HepG2 (cell line): ENCODE measurements around the gene IL12A. TPM values are rescaled to one million over a fixed set of nuclear protein-coding genes. Genes with fewer than 3 reads are reported as not detected.

Experiments used
- ATAC-seq: fragments of 200-7000 bp; cut with Tn5 transposase; 3 replicates; pipeline ENCODE4 v1.9.1; 2020; ENCODE audit warnings: mild to moderate bottlenecking, moderate library complexity
- BruUV-seq: library from RNA; stranded (reverse); fragments of 400-500 nt; replicated peaks from 2 replicates; lab custom pipeline; 2021; lab: Mats Ljungman, UMichigan
- CTCF ChIA-PET: fragments of 300-600 bp; formaldehyde crosslinking; extraction: SDS; loops from one replicate; lab custom pipeline; 2021; ENCODE audit warnings: low total read pairs, inconsistent platforms, low intra/inter-chr PET ratio; lab: Yijun Ruan, JAX
- POLR2A ChIA-PET: fragments of 350-600 bp; sonication (Branson Sonifier 250); formaldehyde crosslinking; loops from one replicate; lab custom pipeline; 2020; ENCODE audit warnings: antibody characterized with exemption, inconsistent platforms; lab: Yijun Ruan, JAX
- DNase-seq: peaks from one replicate; pipeline ENCODE4 v3.0.0-alpha.2; 2015; ENCODE audit warnings: low spot score
- FAIRE-seq: peaks from 3 replicates; lab custom pipeline; 2011; peaks lifted over from hg19 to GRCh38; lab: Jason Lieb, UNC
- H2AFZ ChIP-seq: one replicate; pipeline ENCODE4 v1.6.1; 2011; ENCODE audit warnings: low read length, inconsistent platforms
- H3K27ac ChIP-seq: fragments of 300-600 bp; 3 replicates; pipeline ENCODE4 v1.8.0; 2011; ENCODE audit warnings: mixed run types, mild to moderate bottlenecking, mixed read lengths, low read length, inconsistent platforms; ENCODE audit not compliant: insufficient read depth; ENCODE audit errors: extremely low read length
- H3K27me3 ChIP-seq, 2 experiments: fragments of 200-600 bp in 1 of 2; 2 replicates in 1 of 2; 3 replicates in 1 of 2; pipeline versions ENCODE4 v1.6.0 to v1.8.0; 2011; ENCODE audit warnings: low read length in 2 of 2, mild to moderate bottlenecking in 2 of 2, moderate library complexity in 2 of 2, inconsistent platforms in 1 of 2; ENCODE audit not compliant: insufficient read depth in 2 of 2, control insufficient read depth in 1 of 2
- H3K36me3 ChIP-seq, 2 experiments: fragments of 200-600 bp in 1 of 2; replicated peaks in 1 of 2; 2 replicates in 1 of 2; 3 replicates in 1 of 2; pipeline versions ENCODE4 v1.5.1 to v1.8.0; 2011; ENCODE audit warnings: low read length in 2 of 2, inconsistent platforms in 1 of 2; ENCODE audit not compliant: insufficient read depth in 2 of 2, control insufficient read depth in 1 of 2
- H3K4me1 ChIP-seq: 2 replicates; pipeline ENCODE4 v1.5.1; 2012; ENCODE audit warnings: low read length, inconsistent platforms; ENCODE audit not compliant: insufficient read depth
- H3K4me2 ChIP-seq: 2 replicates; pipeline ENCODE4 v1.6.0; 2011; ENCODE audit warnings: low read depth, low read length, inconsistent platforms
- H3K4me3 ChIP-seq, 3 experiments: fragments of 200-600 bp in 1 of 3; sonication (generic), shearing (Covaris generic) in 1 of 3; replicated peaks in 1 of 3; 2 replicates each; pipeline ENCODE4 v1.5.1; 2011 to 2016; ENCODE audit warnings: low read length in 3 of 3, inconsistent platforms in 2 of 3, low read depth in 2 of 3, mild to moderate bottlenecking in 2 of 3, control low read depth in 1 of 3, mixed read lengths in 1 of 3; ENCODE audit not compliant: insufficient read depth in 1 of 3
- H3K79me2 ChIP-seq: one replicate; pipeline ENCODE4 v1.6.1; 2011; ENCODE audit warnings: low read length, inconsistent platforms; ENCODE audit not compliant: insufficient read depth
- H3K9ac ChIP-seq: 2 replicates; pipeline ENCODE4 v1.6.0; 2011; ENCODE audit warnings: mild to moderate bottlenecking, low read depth, low read length, inconsistent platforms; ENCODE audit not compliant: insufficient read depth
- H3K9me3 ChIP-seq: 2 replicates; pipeline ENCODE4 v1.5.1; 2012; ENCODE audit warnings: mild to moderate bottlenecking, low read length
- H4K20me1 ChIP-seq: 2 replicates; pipeline ENCODE4 v1.6.0; 2011; ENCODE audit warnings: inconsistent platforms, mild to moderate bottlenecking, low read length, moderate library complexity; ENCODE audit not compliant: insufficient read depth
- MIXL1 ChIP-seq: IDR thresholded peaks from 2 replicates; pipeline ENCODE4 v1.6.1; 2016
- NCOA1 ChIP-seq: sonication (generic); formaldehyde crosslinking; IDR thresholded peaks from 2 replicates; pipeline ENCODE4 v1.9.0; 2021; ENCODE audit warnings: missing genetic modification reagents
- RAD51 ChIP-seq: fragments of 450-650 bp; IDR thresholded peaks from 2 replicates; pipeline ENCODE4 v1.6.1; 2016; ENCODE audit warnings: borderline replicate concordance
- SETDB1 ChIP-seq: sonication (generic); formaldehyde crosslinking; IDR thresholded peaks from 2 replicates; pipeline ENCODE4 v1.5.1; 2020; ENCODE audit warnings: missing genetic modification reagents, mild to moderate bottlenecking, borderline replicate concordance
- TOPORS ChIP-seq: sonication (generic); formaldehyde crosslinking; IDR thresholded peaks from 2 replicates; pipeline ENCODE4 v1.8.0; 2023; ENCODE audit warnings: mild to moderate bottlenecking, missing genetic modification reagents
- USF2 ChIP-seq, 2 experiments: sonication (generic) in 1 of 2; formaldehyde crosslinking in 1 of 2; IDR thresholded peaks; 2 replicates each; pipeline versions ENCODE4 v1.5.1 to v1.6.1; 2011 to 2020; ENCODE audit warnings: borderline replicate concordance in 1 of 2, low read depth in 1 of 2, low read length in 1 of 2, mild to moderate bottlenecking in 1 of 2, missing genetic modification reagents in 1 of 2, moderate library complexity in 1 of 2
- ZNF143 ChIP-seq: sonication (generic); formaldehyde crosslinking; IDR thresholded peaks from 2 replicates; pipeline ENCODE4 v1.4.0; 2020; ENCODE audit warnings: missing genetic modification reagents
- ZNF235 ChIP-seq: sonication (generic); formaldehyde crosslinking; IDR thresholded peaks from 2 replicates; pipeline ENCODE4 v1.8.1; 2023; ENCODE audit warnings: mild to moderate bottlenecking, missing genetic modification reagents, borderline replicate concordance
- ZNF414 ChIP-seq: sonication (generic); formaldehyde crosslinking; IDR thresholded peaks from 2 replicates; pipeline ENCODE4 v1.5.0; 2020; ENCODE audit warnings: missing genetic modification reagents
- ZNF432 ChIP-seq: sonication (generic); formaldehyde crosslinking; IDR thresholded peaks from 2 replicates; pipeline ENCODE4 v1.5.0; 2020; ENCODE audit warnings: missing genetic modification reagents, mild to moderate bottlenecking, borderline replicate concordance
- WGBS: methylation state at CpG from one replicate; pipeline ENCODE4 v1.1.6; 2017; ENCODE audit warnings: low lambda C conversion rate; 5-methylcytosine and 5-hydroxymethylcytosine counted together
- in situ Hi-C: cut with HindIII; loops from 2 replicates; pipeline ENCODE4 v1.10.0; 2017; ENCODE audit warnings: low pct_unique_long_range_greater_than_20kb; ENCODE audit not compliant: extremely low pct_ligation_motif_present
- intact Hi-C: fragments of 100-400 bp; cut with micrococcal nuclease; formaldehyde crosslinking; loops from one replicate; pipeline ENCODE4 v1.10.0; 2022; ENCODE audit not compliant: unreplicated experiment
- polyA plus RNA-seq, 8 experiments: library from polyadenylated mRNA; depleted of rRNA in 3 of 8; stranded (reverse) in 7 of 8; unstranded in 1 of 8; fragments of >200 nt; fragmentation: Illumina TruSeq in 4 of 8; extraction: Trizol in 4 of 8; gene quantifications; 2 replicates each; pipeline versions ENCODE4 v1.2.1 to v1.2.3, GENCODE V29; 2011 to 2016; ENCODE audit warnings: low read depth in 4 of 8, missing spikeins in 1 of 8, mixed read lengths in 1 of 8; ENCODE audit not compliant: insufficient read depth in 1 of 8
- total RNA-seq, 5 experiments: library from RNA; depleted of rRNA; stranded (reverse); fragments of >200 nt; fragmentation: Illumina TruSeq; extraction: Trizol; gene quantifications; 2 replicates each; pipeline ENCODE4 v1.2.3, GENCODE V29; 2016; ENCODE audit warnings: low read depth in 1 of 5

IL12A gene
- total and polyA plus RNA-seq, 2 of the 13 experiments (the other 11 are each of a cell fraction or from before 2014, with no cell fraction given): 0.36 to 1.1 TPM

- no peak for DNase-seq
- no peak overlapping the region for H3K4me3 ChIP-seq
- no peak overlapping the region for H3K9ac ChIP-seq
- no peaks in the 10 kb centered on the region for H3K9me3 ChIP-seq
- H2AFZ ChIP-seq: no peak overlapping the region
- FAIRE-seq: no peak
- in situ Hi-C loops (no loop called here), intact Hi-C loops (no loop called here)
- POLR2A ChIA-PET: no interaction called here
- H4K20me1 ChIP-seq: no peaks in the 10 kb centered on the region
- TF ChIP-seq NCOA1 (CRISPR knock-in tag) (no peak), MIXL1 (CRISPR knock-in tag) (no peak), ZNF235 (CRISPR knock-in tag) (no peak), ZNF432 (no peak), RAD51 (no peak), SETDB1 (CRISPR knock-in tag) (no peak), ZNF143 (no peak), TOPORS (no peak), ZNF414 (CRISPR knock-in tag) (no peak), USF2 (IDR thresholded peaks at IDR 0.05; ENCODE audit: low read depth, low read length) (no peak), USF2 (CRISPR knock-in tag; IDR thresholded peaks at IDR 0.05; ENCODE audit: borderline replicate concordance) (no peak)
- no peaks in the 10 kb centered on the region for H3K79me2 ChIP-seq
- BruUV-seq: no TSS peak
- WGBS: 0% methylated on average over 2 of the region's 2 CpGs
- no peak overlapping the region for H3K27ac ChIP-seq
- no peaks in the 10 kb centered on the region for H3K27me3 ChIP-seq
- no peaks in the 10 kb centered on the region for H3K36me3 ChIP-seq
- H3K4me2 ChIP-seq: no peak overlapping the region
- ATAC-seq: no peak
- no peaks in the 10 kb centered on the region for H3K4me1 ChIP-seq
- CTCF ChIA-PET: no interaction called here
Observed at GRCh38 chr3:159951540-159951939, 37.1 kb upstream of the IL12A start.
